HEK293 (cell line): ENCODE results near the gene LY9.

Source experiments
- CTCF ChIA-PET: fragments of 350-600 bp; formaldehyde crosslinking; extraction: SDS; loops from one replicate; lab custom pipeline; 2021; ENCODE audit warnings: antibody characterized with exemption; lab: Yijun Ruan, JAX
- POLR2A ChIA-PET: fragments of 300-600 bp; formaldehyde crosslinking; extraction: SDS; loops from one replicate; lab custom pipeline; 2020; ENCODE audit warnings: antibody characterized with exemption, inconsistent platforms; lab: Yijun Ruan, JAX
- H3K27ac ChIP-seq: fragments of 200-500 bp; sonication (Bioruptor generic); 2 replicates; pipeline ENCODE4 v1.5.1; 2014; ENCODE audit warnings: low read depth, low read length, control low read depth, inconsistent platforms; ENCODE audit errors: extremely low read depth
- H3K36me3 ChIP-seq, 2 experiments: fragments of 200-500 bp in 1 of 2; sonication (Bioruptor generic) in 1 of 2; 1 replicate in 1 of 2; 2 replicates in 1 of 2; pipeline ENCODE4 v1.5.1; 2014 to 2017; ENCODE audit warnings: inconsistent platforms in 2 of 2, low read length in 2 of 2; ENCODE audit not compliant: control insufficient read depth in 2 of 2, insufficient read depth in 1 of 2
- H3K4me1 ChIP-seq: fragments of 200-500 bp; sonication (Bioruptor generic); 2 replicates; pipeline ENCODE4 v1.5.1; 2014; ENCODE audit warnings: mild to moderate bottlenecking, low read length, inconsistent platforms; ENCODE audit not compliant: control insufficient read depth, insufficient read depth
- H3K4me3 ChIP-seq: 2 replicates; pipeline ENCODE4 v1.5.1; 2011; ENCODE audit warnings: low read depth, mild to moderate bottlenecking, control low read depth, low read length, moderate library complexity
- H3K9me3 ChIP-seq: fragments of 200-500 bp; sonication (Bioruptor generic); 2 replicates; pipeline ENCODE4 v1.5.1; 2014; ENCODE audit warnings: low read depth, low read length, inconsistent platforms; ENCODE audit not compliant: control insufficient read depth, insufficient read depth
- BCL6B ChIP-seq: fragments of 450-650 bp; formaldehyde crosslinking; IDR thresholded peaks from 2 replicates; pipeline ENCODE4 v1.5.1; 2017; ENCODE audit warnings: missing biosample characterization, missing genetic modification characterization
- HOXC10 ChIP-seq: sonication (generic); formaldehyde crosslinking; IDR thresholded peaks from 2 replicates; pipeline ENCODE4 v1.8.1; 2023; ENCODE audit warnings: mild to moderate bottlenecking, missing genetic modification reagents
- MEIS1 ChIP-seq: sonication (generic); formaldehyde crosslinking; IDR thresholded peaks from 2 replicates; pipeline ENCODE4 v1.8.1; 2022; ENCODE audit warnings: missing genetic modification reagents, mild to moderate bottlenecking, borderline replicate concordance
- RBAK ChIP-seq: fragments of 450-650 bp; formaldehyde crosslinking; IDR thresholded peaks from 2 replicates; pipeline ENCODE4 v1.5.1; 2016; ENCODE audit warnings: missing biosample characterization, missing genetic modification characterization
- TSHZ1 ChIP-seq: fragments of 450-650 bp; formaldehyde crosslinking; IDR thresholded peaks from 2 replicates; pipeline ENCODE4 v1.5.1; 2016; ENCODE audit warnings: missing biosample characterization, missing genetic modification characterization, borderline replicate concordance
- WT1 ChIP-seq: fragments of 450-650 bp; formaldehyde crosslinking; IDR thresholded peaks from 2 replicates; pipeline ENCODE4 v1.5.1; 2016; ENCODE audit warnings: missing biosample characterization, missing genetic modification characterization
- ZNF157 ChIP-seq: fragments of 450-650 bp; formaldehyde crosslinking; IDR thresholded peaks from 2 replicates; pipeline ENCODE4 v1.5.1; 2016; ENCODE audit warnings: missing biosample characterization, missing genetic modification characterization
- ZNF169 ChIP-seq: fragments of 450-650 bp; formaldehyde crosslinking; IDR thresholded peaks from 2 replicates; pipeline ENCODE4 v1.5.1; 2016; ENCODE audit warnings: missing biosample characterization, missing genetic modification characterization
- ZNF266 ChIP-seq: fragments of 450-650 bp; formaldehyde crosslinking; IDR thresholded peaks from 2 replicates; pipeline ENCODE4 v1.5.1; 2016; ENCODE audit warnings: missing biosample characterization, missing genetic modification characterization, low read depth
- ZNF416 ChIP-seq: fragments of 450-650 bp; formaldehyde crosslinking; IDR thresholded peaks from 2 replicates; pipeline ENCODE4 v1.5.1; 2016; ENCODE audit warnings: missing biosample characterization, missing genetic modification characterization
- ZNF513 ChIP-seq: fragments of 450-650 bp; IDR thresholded peaks from 2 replicates; pipeline ENCODE4 v1.5.1; 2018; ENCODE audit warnings: missing biosample characterization, missing genetic modification characterization
- ZNF585B ChIP-seq: fragments of 450-650 bp; formaldehyde crosslinking; IDR thresholded peaks from 2 replicates; pipeline ENCODE4 v1.5.1; 2016; ENCODE audit warnings: missing biosample characterization, missing genetic modification characterization
- ZNF654 ChIP-seq: fragments of 450-650 bp; formaldehyde crosslinking; IDR thresholded peaks from 2 replicates; pipeline ENCODE4 v1.5.1; 2016; ENCODE audit warnings: low read depth, missing biosample characterization, missing genetic modification characterization
- ZNF677 ChIP-seq: fragments of 450-650 bp; IDR thresholded peaks from 2 replicates; pipeline ENCODE4 v1.5.0; 2018; ENCODE audit warnings: missing biosample characterization, mild to moderate bottlenecking, missing genetic modification characterization, moderate library complexity
- TF ChIP-seq, protein P1 (sequence below): fragments of 450-650 bp; formaldehyde crosslinking; IDR thresholded peaks from 2 replicates; pipeline ENCODE4 v1.5.1; 2016; ENCODE audit warnings: missing biosample characterization, missing genetic modification characterization
- TF ChIP-seq, protein P2 (sequence below): fragments of 450-650 bp; formaldehyde crosslinking; IDR thresholded peaks from 2 replicates; pipeline ENCODE4 v1.5.1; 2016; ENCODE audit warnings: missing biosample characterization, missing genetic modification characterization
- TF ChIP-seq, protein P3 (sequence below): fragments of 450-650 bp; formaldehyde crosslinking; IDR thresholded peaks from 2 replicates; pipeline ENCODE4 v1.5.1; 2016; ENCODE audit warnings: missing biosample characterization, missing genetic modification characterization, low read depth

Gene LY9

GRCh38 chr1:160860840-160861505, 65.0 kb downstream of the LY9 start:
- Histone ChIP-seq H3K9me3 (no peaks in the 10 kb centered on the region), H3K4me1 (no peaks in the 10 kb centered on the region), H3K27ac (no peak overlapping the region), H3K36me3 (no peaks in the 10 kb centered on the region), H3K4me3 (no peak overlapping the region)
- CTCF ChIA-PET, result interaction anchor here (0.5 to 1.2 kb wide), 2 partner anchors 90 to 94 kb away, joined by 3 read pairs; partner anchors contain the start of gene ITLN2
- no peak for TF ChIP-seq HOXC10 (CRISPR knock-in tag)
- no peak for TF ChIP-seq BCL6B (tag by site-specific recombination)
- TF ChIP-seq ZNF654 (tag by site-specific recombination), result no peak
- no peak for TF ChIP-seq ZNF157 (tag by site-specific recombination)
- no peak for TF ChIP-seq ZNF513 (tag by site-specific recombination)
- no peak for TF ChIP-seq WT1
- POLR2A ChIA-PET, result no interaction called here

GRCh38 chr1:160862203-160863060, 66.5 kb downstream of the LY9 start, which contains the start of gene CD244:
Gene CD244, minus strand, starts transcription at chr1:160862887. Its CDS starts 210 bp downstream, at chr1:160862677.
- CTCF ChIA-PET, result interaction anchor here (0.6 kb wide), 1 partner anchor 105 kb away, joined by 5 read pairs; no protein-coding TSS in a partner anchor
- H3K27ac ChIP-seq, result no peak within 1 kb of the TSS
- TF ChIP-seq, protein P1, sequence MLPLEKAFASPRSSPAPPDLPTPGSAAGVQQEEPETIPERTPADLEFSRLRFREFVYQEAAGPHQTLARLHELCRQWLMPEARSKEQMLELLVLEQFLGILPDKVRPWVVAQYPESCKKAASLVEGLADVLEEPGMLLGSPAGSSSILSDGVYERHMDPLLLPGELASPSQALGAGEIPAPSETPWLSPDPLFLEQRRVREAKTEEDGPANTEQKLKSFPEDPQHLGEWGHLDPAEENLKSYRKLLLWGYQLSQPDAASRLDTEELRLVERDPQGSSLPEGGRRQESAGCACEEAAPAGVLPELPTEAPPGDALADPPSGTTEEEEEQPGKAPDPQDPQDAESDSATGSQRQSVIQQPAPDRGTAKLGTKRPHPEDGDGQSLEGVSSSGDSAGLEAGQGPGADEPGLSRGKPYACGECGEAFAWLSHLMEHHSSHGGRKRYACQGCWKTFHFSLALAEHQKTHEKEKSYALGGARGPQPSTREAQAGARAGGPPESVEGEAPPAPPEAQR (tag by site-specific recombination), result no peak
- TF ChIP-seq MEIS1, result no peak
- TF ChIP-seq ZNF266 (tag by site-specific recombination), result no peak
- no peak for TF ChIP-seq ZNF585B
- TF ChIP-seq, protein P2, sequence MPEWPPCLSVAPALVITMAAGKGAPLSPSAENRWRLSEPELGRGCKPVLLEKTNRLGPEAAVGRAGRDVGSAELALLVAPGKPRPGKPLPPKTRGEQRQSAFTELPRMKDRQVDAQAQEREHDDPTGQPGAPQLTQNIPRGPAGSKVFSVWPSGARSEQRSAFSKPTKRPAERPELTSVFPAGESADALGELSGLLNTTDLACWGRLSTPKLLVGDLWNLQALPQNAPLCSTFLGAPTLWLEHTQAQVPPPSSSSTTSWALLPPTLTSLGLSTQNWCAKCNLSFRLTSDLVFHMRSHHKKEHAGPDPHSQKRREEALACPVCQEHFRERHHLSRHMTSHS (tag by site-specific recombination), result no peak
- no peak for TF ChIP-seq ZNF169 (tag by site-specific recombination)
- TF ChIP-seq ZNF677 (tag by site-specific recombination), result no peak
- no peak for TF ChIP-seq RBAK (tag by site-specific recombination)
- TF ChIP-seq, protein P3, sequence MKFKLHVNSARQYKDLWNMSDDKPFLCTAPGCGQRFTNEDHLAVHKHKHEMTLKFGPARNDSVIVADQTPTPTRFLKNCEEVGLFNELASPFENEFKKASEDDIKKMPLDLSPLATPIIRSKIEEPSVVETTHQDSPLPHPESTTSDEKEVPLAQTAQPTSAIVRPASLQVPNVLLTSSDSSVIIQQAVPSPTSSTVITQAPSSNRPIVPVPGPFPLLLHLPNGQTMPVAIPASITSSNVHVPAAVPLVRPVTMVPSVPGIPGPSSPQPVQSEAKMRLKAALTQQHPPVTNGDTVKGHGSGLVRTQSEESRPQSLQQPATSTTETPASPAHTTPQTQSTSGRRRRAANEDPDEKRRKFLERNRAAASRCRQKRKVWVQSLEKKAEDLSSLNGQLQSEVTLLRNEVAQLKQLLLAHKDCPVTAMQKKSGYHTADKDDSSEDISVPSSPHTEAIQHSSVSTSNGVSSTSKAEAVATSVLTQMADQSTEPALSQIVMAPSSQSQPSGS (tag by site-specific recombination), result no peak
- TF ChIP-seq BCL6B (tag by site-specific recombination), result no peak
- no peak for TF ChIP-seq ZNF416 (tag by site-specific recombination)
- TF ChIP-seq TSHZ1 (tag by site-specific recombination), result no peak

More at GRCh38 chr1:160862203-160863060, 66.5 kb downstream of the LY9 start, which contains the start of gene CD244:
- no peaks in the 10 kb centered on the region for H3K9me3 ChIP-seq
- H3K36me3 ChIP-seq, result no peaks in the 10 kb centered on the region
- no peaks in the 10 kb centered on the region for H3K4me1 ChIP-seq
- no peak within 1 kb of the TSS for H3K4me3 ChIP-seq
- POLR2A ChIA-PET, result no interaction called here
